Calu3 (cell line): Measurements from ENCODE around the gene GDI1. TPM values are rescaled to one million over a fixed set of nuclear protein-coding genes. Genes with fewer than 3 reads are reported as not detected.

ENCODE experiments used
- BruUV-seq: library from RNA; stranded (reverse); fragments of 400-500 nt; replicated peaks from 2 replicates; lab custom pipeline; 2021; lab: Mats Ljungman, UMichigan
- CTCF ChIA-PET: fragments of 300-600 bp; sonication (Branson Sonifier 250); formaldehyde crosslinking; loops from one replicate; lab custom pipeline; 2022; ENCODE audit warnings: antibody characterized with exemption; lab: Charles Lee
- DNase-seq: peaks from one replicate; pipeline ENCODE4 v3.0.0; 2022
- H3K27ac Mint-ChIP-seq: one replicate; pipeline ENCODE4 v1.8.0; 2022; ENCODE audit warnings: mixed read lengths; ENCODE audit not compliant: unreplicated experiment
- H3K27me3 Mint-ChIP-seq: one replicate; pipeline ENCODE4 v1.8.0; 2022; ENCODE audit warnings: mixed read lengths; ENCODE audit not compliant: unreplicated experiment
- H3K36me3 Mint-ChIP-seq: one replicate; pipeline ENCODE4 v1.8.0; 2022; ENCODE audit warnings: mild to moderate bottlenecking, moderate library complexity, mixed read lengths; ENCODE audit not compliant: insufficient read depth, unreplicated experiment
- H3K4me1 Mint-ChIP-seq: one replicate; pipeline ENCODE4 v1.8.0; 2022; ENCODE audit warnings: mild to moderate bottlenecking, low read depth, mixed read lengths; ENCODE audit not compliant: unreplicated experiment
- H3K4me3 Mint-ChIP-seq: one replicate; pipeline ENCODE4 v1.8.0; 2022; ENCODE audit warnings: mild to moderate bottlenecking, low read depth, moderate library complexity, mixed read lengths; ENCODE audit not compliant: unreplicated experiment
- H3K9me3 Mint-ChIP-seq: one replicate; pipeline ENCODE4 v1.8.0; 2022; ENCODE audit warnings: low read depth, mixed read lengths; ENCODE audit not compliant: unreplicated experiment
- CTCF ChIP-seq: fragments of 200-600 bp; IDR thresholded peaks from one replicate; pipeline ENCODE4 v1.8.0; 2022; ENCODE audit warnings: antibody characterized with exemption; ENCODE audit not compliant: unreplicated experiment
- intact Hi-C: fragments of 100-400 bp; cut with micrococcal nuclease; formaldehyde crosslinking; loops from one replicate; pipeline ENCODE4 v1.10.0; 2022; ENCODE audit not compliant: unreplicated experiment
- total RNA-seq: library from RNA; stranded (reverse); gene quantifications from 2 replicates; pipeline ENCODE4 v1.2.3, GENCODE V29; 2022

Gene GDI1
- total RNA-seq, 1 experiment from 2014 or later, result 118 TPM

GRCh38 chrX:154483325-154483724, 46.4 kb downstream of the GDI1 start:
- intact Hi-C loops, result no loop called here
- H3K9me3 Mint-ChIP-seq, result no peaks in the 10 kb centered on the region
- CTCF ChIA-PET, result interaction anchor here (0.6 kb wide), 1 partner anchor 69 kb away, joined by 3 read pairs; no protein-coding TSS in a partner anchor
- H3K4me1 Mint-ChIP-seq, result no peaks in the 10 kb centered on the region
- H3K27me3 Mint-ChIP-seq, result no peaks in the 10 kb centered on the region
- no peak for TF ChIP-seq CTCF
- BruUV-seq, result no TSS peak
- no peak overlapping the region for H3K4me3 Mint-ChIP-seq
- H3K36me3 Mint-ChIP-seq, result peaks cover 55% of the 10 kb centered on the region
- DNase-seq, result no peak
- H3K27ac Mint-ChIP-seq, result no peak overlapping the region

GRCh38 chrX:154484255-154485149, 47.5 kb downstream of the GDI1 start:
- peaks cover 6% of the 10 kb centered on the region for H3K4me1 Mint-ChIP-seq
- no peak for TF ChIP-seq CTCF
- peak overlapping the region; percentile 68 for H3K4me3 Mint-ChIP-seq
- H3K27ac Mint-ChIP-seq, result no peak overlapping the region
- peaks cover 52% of the 10 kb centered on the region for H3K36me3 Mint-ChIP-seq
- DNase-seq, result no peak
- no peaks in the 10 kb centered on the region for H3K27me3 Mint-ChIP-seq
- intact Hi-C loops, result no loop called here
- CTCF ChIA-PET, result no interaction called here
- no TSS peak for BruUV-seq
- no peaks in the 10 kb centered on the region for H3K9me3 Mint-ChIP-seq

GRCh38 chrX:154485150-154486051, 48.4 kb downstream of the GDI1 start:
- Mint-ChIP-seq H3K27ac (no peak overlapping the region), H3K9me3 (no peaks in the 10 kb centered on the region), H3K4me1 (peaks cover 11% of the 10 kb centered on the region), H3K36me3 (peaks cover 60% of the 10 kb centered on the region), H3K4me3 (peak overlapping the region; percentile 68), H3K27me3 (no peaks in the 10 kb centered on the region)
- BruUV-seq, result no TSS peak
- CTCF ChIA-PET, result interaction anchor here (0.9 kb wide), 1 partner anchor 31 kb away, joined by 3 read pairs; no protein-coding TSS in a partner anchor
- intact Hi-C loops, result no loop called here
- no peak for TF ChIP-seq CTCF
- DNase-seq, result no peak

GRCh38 chrX:154486052-154486395, 49.1 kb downstream of the GDI1 start:
- Mint-ChIP-seq H3K36me3 (peaks cover 67% of the 10 kb centered on the region), H3K4me1 (peaks cover 11% of the 10 kb centered on the region), H3K4me3 (peak overlapping the region; percentile 68), H3K9me3 (no peaks in the 10 kb centered on the region), H3K27me3 (no peaks in the 10 kb centered on the region), H3K27ac (no peak overlapping the region)
- CTCF ChIA-PET, result interaction anchor here (0.8 to 0.9 kb wide), 2 partner anchors 14 to 31 kb away, joined by 3 read pairs; no protein-coding TSS in a partner anchor
- no peak for TF ChIP-seq CTCF
- peak; percentile 39 for DNase-seq
- intact Hi-C loops, result no loop called here
- no TSS peak for BruUV-seq
